ENCODE results near the gene ROBO1. TPM values are rescaled to one million over a fixed set of nuclear protein-coding genes. Genes with fewer than 3 reads are reported as not detected.
A peak's percentile ranks its signal among the peaks of the same experiment; 100 is the strongest.

Gene ROBO1
- total RNA-seq, 4 donors from 2014 or later = 25.0 to 42.6 (median 35.7) TPM

GRCh38 chr3:79390352-79390751 lies 377.4 kb downstream of the ROBO1 start:
- H3K4me1 ChIP-seq = no peaks in the 10 kb centered on the region
- no peak overlapping the region for H3K27ac ChIP-seq
- H3K4me3 ChIP-seq = no peak overlapping the region
- no peak for TF ChIP-seq CTCF (IDR thresholded peaks at IDR 0.05)
- TF ChIP-seq POLR2A (IDR thresholded peaks at IDR 0.05) = no peak
- no peaks in the 10 kb centered on the region for H3K36me3 ChIP-seq
- WGBS, 2 donors = 70 to 77% methylated on average over 2 of the region's 2 CpGs
- no peak for DNase-seq
- no peaks in the 10 kb centered on the region for H3K9me3 ChIP-seq
- intact Hi-C loops (cut with DNase I) = no loop called here
- no peaks in the 10 kb centered on the region for H3K27me3 ChIP-seq

GRCh38 chr3:79385211-79385610 lies 382.6 kb downstream of the ROBO1 start:
- H3K9me3 ChIP-seq = no peaks in the 10 kb centered on the region
- H3K4me1 ChIP-seq = no peaks in the 10 kb centered on the region
- no peaks in the 10 kb centered on the region for H3K36me3 ChIP-seq
- WGBS, 2 donors = 86 to 93% methylated on average over 3 of the region's 3 CpGs
- intact Hi-C loops (cut with DNase I) = no loop called here
- H3K27me3 ChIP-seq = no peaks in the 10 kb centered on the region
- no peak for TF ChIP-seq POLR2A (IDR thresholded peaks at IDR 0.05)
- no peak overlapping the region for H3K4me3 ChIP-seq
- no peak for DNase-seq
- no peak overlapping the region for H3K27ac ChIP-seq

GRCh38 chr3:79383402-79384012 lies 384.3 kb downstream of the ROBO1 start:
- Histone ChIP-seq H3K9me3 (no peaks in the 10 kb centered on the region), H3K27ac (no peak overlapping the region), H3K27me3 (no peaks in the 10 kb centered on the region), H3K4me3 (peak overlapping the region in 2 of 4 donors; percentile 8 to 39), H3K36me3 (no peaks in the 10 kb centered on the region), H3K4me1 (no peaks in the 10 kb centered on the region)
- WGBS, 2 donors = 9 to 18% methylated on average over 3 of the region's 3 CpGs
- TF ChIP-seq POLR2A (IDR thresholded peaks at IDR 0.05) = no peak
- TF ChIP-seq CTCF (IDR thresholded peaks at IDR 0.05) = no peak
- no peak for DNase-seq
- intact Hi-C loops (cut with DNase I) = no loop called here

GRCh38 chr3:79380581-79380980 lies 387.2 kb downstream of the ROBO1 start:
- Histone ChIP-seq H3K27ac (no peak overlapping the region), H3K4me3 (no peak overlapping the region), H3K27me3 (no peaks in the 10 kb centered on the region), H3K36me3 (no peaks in the 10 kb centered on the region), H3K9me3 (no peaks in the 10 kb centered on the region), H3K4me1 (no peaks in the 10 kb centered on the region)
- intact Hi-C loops (cut with DNase I) = no loop called here
- no peak for DNase-seq
- WGBS, 2 donors = 94 to 95% methylated on average over 4 of the region's 4 CpGs
- TF ChIP-seq POLR2A (IDR thresholded peaks at IDR 0.05) = no peak
- TF ChIP-seq CTCF (IDR thresholded peaks at IDR 0.05) = no peak

GRCh38 chr3:79378064-79378463 lies 389.7 kb downstream of the ROBO1 start:
- no peaks in the 10 kb centered on the region for H3K36me3 ChIP-seq
- no peak overlapping the region for H3K27ac ChIP-seq
- no peaks in the 10 kb centered on the region for H3K9me3 ChIP-seq
- H3K4me3 ChIP-seq = no peak overlapping the region
- DNase-seq = no peak
- H3K27me3 ChIP-seq = no peaks in the 10 kb centered on the region
- TF ChIP-seq POLR2A (IDR thresholded peaks at IDR 0.05) = no peak
- no peak for TF ChIP-seq CTCF (IDR thresholded peaks at IDR 0.05)
- H3K4me1 ChIP-seq = no peaks in the 10 kb centered on the region
- WGBS, 2 donors = 60 to 65% methylated on average over 3 of the region's 3 CpGs
- intact Hi-C loops (cut with DNase I) = no loop called here

GRCh38 chr3:79369306-79369705 lies 398.5 kb downstream of the ROBO1 start:
- no peaks in the 10 kb centered on the region for H3K9me3 ChIP-seq
- no peaks in the 10 kb centered on the region for H3K36me3 ChIP-seq
- DNase-seq = no peak
- 9 to 26% methylated on average over 1 of the region's 1 CpG for WGBS, 2 donors
- H3K27ac ChIP-seq = no peak overlapping the region
- TF ChIP-seq CTCF (IDR thresholded peaks at IDR 0.05) (peak in 2 of 6 experiments; percentile 24 to 37), POLR2A (IDR thresholded peaks at IDR 0.05) (no peak)
- H3K4me1 ChIP-seq = peaks cover 0 to 16% (median 9%) of the 10 kb centered on the region in 3 donors
- no peaks in the 10 kb centered on the region for H3K27me3 ChIP-seq
- intact Hi-C loops (cut with DNase I) = loop anchor here (10.0 kb wide), 1 partner anchor 285 kb away; no protein-coding TSS in a partner anchor
- H3K4me3 ChIP-seq = no peak overlapping the region
